Esophagus muscularis mucosa (tissue), 4 donors: ENCODE measurements around the gene TAS2R41. TPM values are rescaled to one million over a fixed set of nuclear protein-coding genes. Genes with fewer than 3 reads are reported as not detected.

Experiments used
- DNase-seq: peaks from one replicate; pipeline ENCODE4 v3.0.0-alpha.2; 2017; ENCODE audit errors: extremely low spot score
- H3K27ac ChIP-seq, 4 donors: fragments of 200-600 bp; sonication (generic); replicated peaks in 1 of 4; 1 replicate in 3 of 4; 2 replicates in 1 of 4; pipeline ENCODE4 v1.5.1; 2016 to 2019; ENCODE audit warnings: mild to moderate bottlenecking in 1 of 4
- H3K27me3 ChIP-seq, 4 donors: fragments of 200-600 bp; sonication (generic); one replicate each; pipeline versions ENCODE4 v1.5.1 to v1.6.0; 2016 to 2019
- H3K36me3 ChIP-seq, 4 donors: fragments of 200-600 bp; sonication (generic); one replicate each; pipeline ENCODE4 v1.5.1; 2016 to 2019
- H3K4me1 ChIP-seq, 4 donors: fragments of 200-600 bp; sonication (generic); one replicate each; pipeline ENCODE4 v1.5.1; 2016 to 2019
- H3K4me3 ChIP-seq, 4 donors: fragments of 200-600 bp; sonication (generic); 1 replicate in 2 of 4; 2 replicates in 2 of 4; pipeline ENCODE4 v1.5.1; 2016 to 2019; ENCODE audit warnings: mild to moderate bottlenecking in 4 of 4, moderate library complexity in 1 of 4
- H3K9me3 ChIP-seq, 4 donors: fragments of 200-600 bp; sonication (generic); 1 replicate in 3 of 4; 2 replicates in 1 of 4; pipeline ENCODE4 v1.5.1; 2016 to 2019
- CTCF ChIP-seq, 3 experiments: fragments of 200-600 bp in 2 of 3; fragments of 450-650 bp in 1 of 3; sonication (generic) in 2 of 3; IDR thresholded peaks; one replicate each; pipeline ENCODE4 v1.5.1; 2017 to 2019; ENCODE audit warnings: antibody characterized with exemption in 3 of 3, mild to moderate bottlenecking in 2 of 3, moderate library complexity in 1 of 3
- EP300 ChIP-seq: sonication (generic); formaldehyde crosslinking; IDR thresholded peaks from one replicate; pipeline ENCODE4 v1.6.1; 2017; ENCODE audit warnings: antibody characterized with exemption
- POLR2A ChIP-seq: fragments of 450-650 bp; IDR thresholded peaks from one replicate; pipeline ENCODE4 v1.6.1; 2017; ENCODE audit warnings: antibody characterized with exemption, moderate library complexity, mild to moderate bottlenecking, low read depth
- POLR2AphosphoS5 ChIP-seq, 2 donors: sonication (generic); formaldehyde crosslinking; IDR thresholded peaks; one replicate each; pipeline ENCODE4 v1.6.1; 2017; ENCODE audit warnings: antibody characterized with exemption in 2 of 2
- WGBS: methylation state at CpG from one replicate; pipeline ENCODE4 v1.1.5; 2018; 5-methylcytosine and 5-hydroxymethylcytosine counted together
- intact Hi-C: fragments of 100-400 bp; cut with DNase I; formaldehyde crosslinking; loops from one replicate; pipeline ENCODE4 v1.15.1; 2023
- total RNA-seq, 4 donors: library from RNA; depleted of rRNA; stranded (reverse); fragments of >200 nt; gene quantifications; one replicate each; pipeline versions ENCODE4 v1.1.0 to v1.2.1, GENCODE V29; 2016

The TAS2R41 gene
- total RNA-seq, 4 donors from 2014 or later = 0.66 TPM; not detected in 3

GRCh38 chr7:143487566-143487965, 9.9 kb downstream of the TAS2R41 start:
- no peak overlapping the region for H3K27ac ChIP-seq
- no peak for DNase-seq
- H3K36me3 ChIP-seq = no peaks in the 10 kb centered on the region
- no peaks in the 10 kb centered on the region for H3K9me3 ChIP-seq
- intact Hi-C loops = no loop called here
- TF ChIP-seq EP300 (no peak), POLR2A (no peak), POLR2AphosphoS5 (IDR thresholded peaks at IDR 0.05) (no peak), CTCF (IDR thresholded peaks at IDR 0.05) (no peak)
- peaks cover 0 to 15% (median 9%) of the 10 kb centered on the region in 4 donors for H3K4me1 ChIP-seq
- H3K4me3 ChIP-seq = no peak overlapping the region
- 45% methylated on average over 5 of the region's 5 CpGs for WGBS
- no peaks in the 10 kb centered on the region for H3K27me3 ChIP-seq

GRCh38 chr7:143490717-143491306, 13.1 kb downstream of the TAS2R41 start:
- Histone ChIP-seq H3K36me3 (no peaks in the 10 kb centered on the region), H3K4me3 (no peak overlapping the region), H3K9me3 (no peaks in the 10 kb centered on the region), H3K27me3 (no peaks in the 10 kb centered on the region), H3K4me1 (peaks cover 4 to 7% (median 5%) of the 10 kb centered on the region in 4 donors), H3K27ac (no peak overlapping the region)
- no peak for DNase-seq
- 95% methylated on average over 1 of the region's 1 CpG for WGBS
- TF ChIP-seq POLR2A = no peak
- TF ChIP-seq CTCF (IDR thresholded peaks at IDR 0.05) = peak; percentile 33 to 52 (median 45)
- intact Hi-C loops = no loop called here

GRCh38 chr7:143492043-143492471, 14.4 kb downstream of the TAS2R41 start:
- DNase-seq = no peak
- H3K36me3 ChIP-seq = no peaks in the 10 kb centered on the region
- TF ChIP-seq POLR2A (no peak), EP300 (no peak), CTCF (IDR thresholded peaks at IDR 0.05) (no peak), POLR2AphosphoS5 (IDR thresholded peaks at IDR 0.05) (no peak)
- 71% methylated on average over 2 of the region's 2 CpGs for WGBS
- no peak overlapping the region for H3K4me3 ChIP-seq
- no peak overlapping the region for H3K27ac ChIP-seq
- H3K4me1 ChIP-seq = peaks cover 4 to 7% (median 5%) of the 10 kb centered on the region in 4 donors
- no peaks in the 10 kb centered on the region for H3K27me3 ChIP-seq
- no peaks in the 10 kb centered on the region for H3K9me3 ChIP-seq
- intact Hi-C loops = no loop called here

- intact Hi-C loops = no loop called here
- no peak for DNase-seq
- H3K36me3 ChIP-seq = no peaks in the 10 kb centered on the region
- H3K4me1 ChIP-seq = peaks cover 0 to 7% (median 4%) of the 10 kb centered on the region in 4 donors
- H3K4me3 ChIP-seq = no peak overlapping the region
- 86% methylated on average over 6 of the region's 6 CpGs for WGBS
- H3K27ac ChIP-seq = no peak overlapping the region
- no peaks in the 10 kb centered on the region for H3K27me3 ChIP-seq
- no peaks in the 10 kb centered on the region for H3K9me3 ChIP-seq
- TF ChIP-seq CTCF (IDR thresholded peaks at IDR 0.05) = no peak
- no peak for TF ChIP-seq EP300
- TF ChIP-seq POLR2AphosphoS5 (IDR thresholded peaks at IDR 0.05) = no peak
- no peak for TF ChIP-seq POLR2A
Observed at GRCh38 chr7:143492799-143493739, 15.4 kb downstream of the TAS2R41 start.
